Measurements from ENCODE around the gene SIX4.

The SIX4 gene

GRCh38 chr14:60686865-60687264, 37.3 kb downstream of the SIX4 start:
- DNase-seq (ENCODE audit: low spot score) = no peak
- in situ Hi-C loops (cut with MboI; ENCODE audit: low sequenced_read_pairs, unreplicated experiment) = no loop called here
- TF ChIP-seq CTCF (IDR thresholded peaks at IDR 0.05; ENCODE audit: borderline replicate concordance, control extremely low read depth, extremely low read depth, insufficient read depth, missing control alignments) = no peak

- DNase-seq (ENCODE audit: low spot score) = no peak
- no peak for TF ChIP-seq CTCF (IDR thresholded peaks at IDR 0.05; ENCODE audit: borderline replicate concordance, control extremely low read depth, extremely low read depth, insufficient read depth, missing control alignments)
- in situ Hi-C loops (cut with MboI; ENCODE audit: low sequenced_read_pairs, unreplicated experiment) = no loop called here
These were observed 39.9 kb downstream of the SIX4 start for GRCh38 chr14:60684203-60684602.

- in situ Hi-C loops (cut with MboI; ENCODE audit: low sequenced_read_pairs, unreplicated experiment) = no loop called here
- DNase-seq (ENCODE audit: low spot score) = no peak
- TF ChIP-seq CTCF (IDR thresholded peaks at IDR 0.05; ENCODE audit: borderline replicate concordance, control extremely low read depth, extremely low read depth, insufficient read depth, missing control alignments) = no peak
These were observed 42.9 kb downstream of the SIX4 start for GRCh38 chr14:60681271-60681670.

GRCh38 chr14:60680511-60680910, 43.6 kb downstream of the SIX4 start:
- DNase-seq (ENCODE audit: low spot score) = no peak
- TF ChIP-seq CTCF (IDR thresholded peaks at IDR 0.05; ENCODE audit: borderline replicate concordance, control extremely low read depth, extremely low read depth, insufficient read depth, missing control alignments) = no peak
- in situ Hi-C loops (cut with MboI; ENCODE audit: low sequenced_read_pairs, unreplicated experiment) = no loop called here

GRCh38 chr14:60679566-60680258, 44.4 kb downstream of the SIX4 start:
- DNase-seq (ENCODE audit: low spot score) = no peak
- in situ Hi-C loops (cut with MboI; ENCODE audit: low sequenced_read_pairs, unreplicated experiment) = no loop called here
- no peak for TF ChIP-seq CTCF (IDR thresholded peaks at IDR 0.05; ENCODE audit: borderline replicate concordance, control extremely low read depth, extremely low read depth, insufficient read depth, missing control alignments)

GRCh38 chr14:60677701-60678100, 46.5 kb downstream of the SIX4 start:
- TF ChIP-seq CTCF (IDR thresholded peaks at IDR 0.05; ENCODE audit: borderline replicate concordance, control extremely low read depth, extremely low read depth, insufficient read depth, missing control alignments) = no peak
- DNase-seq (ENCODE audit: low spot score) = no peak
- in situ Hi-C loops (cut with MboI; ENCODE audit: low sequenced_read_pairs, unreplicated experiment) = no loop called here
